ENCODE measurements around the gene CAMKK2.

- TF ChIP-seq CTCF (IDR thresholded peaks at IDR 0.05; ENCODE audit: low read depth, low read length, missing input control), result no peak
- no peak for TF ChIP-seq REST (IDR thresholded peaks at IDR 0.05)
- TF ChIP-seq ATF3 (IDR thresholded peaks at IDR 0.05), result no peak
Measured at GRCh38 chr12:121189619-121190155, 106.8 kb downstream of the CAMKK2 start.

All from liver (tissue), 3 donors.